ENCODE results near the gene CLASP1.
"Not testable (repeated sequence)": the region's sequence is repeated elsewhere in the genome, so short reads cannot be mapped to it uniquely, and the experiment has no call there.

DNA sequence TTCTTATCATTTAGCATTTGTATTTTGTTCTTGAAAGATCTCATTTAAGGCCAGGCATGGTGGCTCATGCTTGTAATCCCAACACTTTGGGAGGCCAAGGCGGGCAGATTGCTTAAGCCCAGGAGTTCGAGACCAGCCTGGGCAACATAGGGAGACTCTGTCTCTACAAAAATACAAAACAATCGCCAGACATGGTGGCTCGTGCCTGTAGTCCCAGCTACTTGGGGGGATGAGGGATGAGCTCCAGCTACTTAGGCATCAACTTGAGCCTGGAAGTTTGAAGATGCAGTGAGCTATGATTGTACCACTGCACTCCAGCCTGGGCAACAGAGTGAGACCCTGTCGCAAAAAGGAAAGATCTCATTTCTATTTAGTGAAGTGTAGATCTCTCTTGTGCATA, 351.4 kb downstream of the CLASP1 start:
- TF ChIP-seq, protein P1, sequence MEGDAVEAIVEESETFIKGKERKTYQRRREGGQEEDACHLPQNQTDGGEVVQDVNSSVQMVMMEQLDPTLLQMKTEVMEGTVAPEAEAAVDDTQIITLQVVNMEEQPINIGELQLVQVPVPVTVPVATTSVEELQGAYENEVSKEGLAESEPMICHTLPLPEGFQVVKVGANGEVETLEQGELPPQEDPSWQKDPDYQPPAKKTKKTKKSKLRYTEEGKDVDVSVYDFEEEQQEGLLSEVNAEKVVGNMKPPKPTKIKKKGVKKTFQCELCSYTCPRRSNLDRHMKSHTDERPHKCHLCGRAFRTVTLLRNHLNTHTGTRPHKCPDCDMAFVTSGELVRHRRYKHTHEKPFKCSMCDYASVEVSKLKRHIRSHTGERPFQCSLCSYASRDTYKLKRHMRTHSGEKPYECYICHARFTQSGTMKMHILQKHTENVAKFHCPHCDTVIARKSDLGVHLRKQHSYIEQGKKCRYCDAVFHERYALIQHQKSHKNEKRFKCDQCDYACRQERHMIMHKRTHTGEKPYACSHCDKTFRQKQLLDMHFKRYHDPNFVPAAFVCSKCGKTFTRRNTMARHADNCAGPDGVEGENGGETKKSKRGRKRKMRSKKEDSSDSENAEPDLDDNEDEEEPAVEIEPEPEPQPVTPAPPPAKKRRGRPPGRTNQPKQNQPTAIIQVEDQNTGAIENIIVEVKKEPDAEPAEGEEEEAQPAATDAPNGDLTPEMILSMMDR (IDR thresholded peaks at IDR 0.05; ENCODE audit: low read depth, low read length) = not testable (repeated sequence)
- not testable (repeated sequence) for TF ChIP-seq EZH2phosphoT487 (IDR thresholded peaks at IDR 0.05; ENCODE audit: low read depth)
